ENCODE results near the gene ISCA2. TPM values are rescaled to one million over a fixed set of nuclear protein-coding genes. Genes with fewer than 3 reads are reported as not detected.

The ISCA2 gene
- total and polyA plus RNA-seq, 9 of the 15 experiments (the other 6 are each of a cell fraction or from before 2014, with no cell fraction given): 5.0 to 36.7 (median 18.1) TPM

DNA sequence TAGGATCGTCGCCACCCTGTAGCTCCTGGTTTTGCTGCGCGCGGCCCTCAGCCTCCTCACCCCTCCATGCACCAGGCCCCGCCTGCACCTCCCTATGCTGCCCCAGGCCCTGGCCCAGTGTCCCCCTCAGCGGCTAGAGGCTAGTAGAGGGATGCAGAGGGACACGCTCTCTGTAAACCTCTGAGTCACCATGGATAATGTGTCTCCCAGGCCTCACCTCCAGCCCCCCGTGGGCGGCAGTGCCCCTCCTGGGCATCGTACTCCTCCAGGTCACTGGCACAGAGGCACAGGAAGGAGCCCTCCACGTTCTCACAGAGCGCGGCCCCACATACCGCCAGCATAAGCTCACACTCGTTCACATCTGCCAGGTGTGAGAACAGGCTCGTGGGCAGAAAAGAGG, 12.3 kb downstream of the ISCA2 start:
- TF ChIP-seq SOX6 (IDR thresholded peaks at IDR 0.05): no peak
- TF ChIP-seq L3MBTL2 (IDR thresholded peaks at IDR 0.05): no peak
- no peak for TF ChIP-seq KLF13 (tag; IDR thresholded peaks at IDR 0.05; ENCODE audit: borderline replicate concordance, low read depth)
- TF ChIP-seq U2AF2 (optimal IDR thresholded peaks at IDR 0.05; ENCODE audit: low read depth, low read length): no peak
- no peak for TF ChIP-seq GATAD2B (IDR thresholded peaks at IDR 0.05; ENCODE audit: borderline replicate concordance)
- no peak for TF ChIP-seq MTA3 (IDR thresholded peaks at IDR 0.05; ENCODE audit: borderline replicate concordance)
- TF ChIP-seq TRIM24 (IDR thresholded peaks at IDR 0.05): no peak
- TF ChIP-seq, protein P1, sequence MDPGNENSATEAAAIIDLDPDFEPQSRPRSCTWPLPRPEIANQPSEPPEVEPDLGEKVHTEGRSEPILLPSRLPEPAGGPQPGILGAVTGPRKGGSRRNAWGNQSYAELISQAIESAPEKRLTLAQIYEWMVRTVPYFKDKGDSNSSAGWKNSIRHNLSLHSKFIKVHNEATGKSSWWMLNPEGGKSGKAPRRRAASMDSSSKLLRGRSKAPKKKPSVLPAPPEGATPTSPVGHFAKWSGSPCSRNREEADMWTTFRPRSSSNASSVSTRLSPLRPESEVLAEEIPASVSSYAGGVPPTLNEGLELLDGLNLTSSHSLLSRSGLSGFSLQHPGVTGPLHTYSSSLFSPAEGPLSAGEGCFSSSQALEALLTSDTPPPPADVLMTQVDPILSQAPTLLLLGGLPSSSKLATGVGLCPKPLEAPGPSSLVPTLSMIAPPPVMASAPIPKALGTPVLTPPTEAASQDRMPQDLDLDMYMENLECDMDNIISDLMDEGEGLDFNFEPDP (CRISPR knock-in tag; IDR thresholded peaks at IDR 0.05): no peak
- TF ChIP-seq ZNF717 (CRISPR knock-in tag; IDR thresholded peaks at IDR 0.05): no peak
- TF ChIP-seq HMG20A (CRISPR knock-in tag; conservative IDR thresholded peaks at IDR 0.05): no peak
- no peak for TF ChIP-seq CCNT2 (IDR thresholded peaks at IDR 0.05; ENCODE audit: borderline replicate concordance, extremely low read depth, insufficient read length, low read depth, low read length)
- TF ChIP-seq BRF2 (IDR thresholded peaks at IDR 0.05; ENCODE audit: borderline replicate concordance, insufficient read depth, insufficient read length): no peak
- no peak for TF ChIP-seq HLTF (IDR thresholded peaks at IDR 0.05)
- TF ChIP-seq CCAR2 (IDR thresholded peaks at IDR 0.05; ENCODE audit: low read depth, low read length): no peak
- no peak for TF ChIP-seq GMEB1 (CRISPR knock-in tag; IDR thresholded peaks at IDR 0.05)
- TF ChIP-seq FOXP1 (CRISPR knock-in tag; IDR thresholded peaks at IDR 0.05): no peak
- no peak for TF ChIP-seq CTBP1 (IDR thresholded peaks at IDR 0.05; ENCODE audit: borderline replicate concordance)
- no peak overlapping the region for H3K4me2 ChIP-seq (ENCODE audit: insufficient read depth, low read length)
- H3K4me3 ChIP-seq: no peak overlapping the region
- no peak overlapping the region for H3K27ac ChIP-seq (ENCODE audit: extremely low read depth, low read depth, low read length)
- DNase-seq (ENCODE audit: extremely low read depth in 1 of 4, low spot score in 3 of 4) (no peak), ATAC-seq (no peak), FAIRE-seq (no peak)
- in situ Hi-C loops (cut with MboI): no loop called here
- no peak overlapping the region for H2AFZ ChIP-seq (ENCODE audit: low read depth, low read length)
- H3K36me3 ChIP-seq (ENCODE audit: control insufficient read depth, insufficient read depth, low read length): no peaks in the 10 kb centered on the region
- intact Hi-C loops (cut with micrococcal nuclease): no loop called here
- H3K4me1 ChIP-seq (replicated peaks in 1 of 2; ENCODE audit: control insufficient read depth in 2 of 2, insufficient read depth in 2 of 2, low read length in 2 of 2): peaks cover 0 to 7% of the 10 kb centered on the region in 2 experiments; a peak in 1 of 5 replicates
- no TSS peak for BruUV-seq (replicated peaks)
- no peaks in the 10 kb centered on the region for H3K9me3 ChIP-seq (replicated peaks; ENCODE audit: control insufficient read depth, insufficient read depth, low read depth, low read length)
- no peaks in the 10 kb centered on the region; the same call in 1 of the 2 replicates for H4K20me1 ChIP-seq (replicated peaks; ENCODE audit: control insufficient read depth, insufficient read depth, low read length)
- ChIA-PET POLR2A (no interaction called here), CTCF (ENCODE audit: low intra/inter-chr PET ratio) (no interaction called here)
- H3K9me1 ChIP-seq (ENCODE audit: control insufficient read depth, insufficient read depth, low read length): no peaks in the 10 kb centered on the region
- H3K27me3 ChIP-seq (ENCODE audit: control insufficient read depth in 2 of 2, insufficient read depth in 2 of 2, low read length in 2 of 2): peaks cover 0 to 47% of the 10 kb centered on the region in 2 experiments; a peak in 3 of 5 replicates
- H3K79me2 ChIP-seq (ENCODE audit: control insufficient read depth, insufficient read depth, low read length): no peaks in the 10 kb centered on the region
- H3K9ac ChIP-seq (ENCODE audit: insufficient read depth in 1 of 2, low read depth in 2 of 2, low read length in 2 of 2): no peak overlapping the region
- WGBS (ENCODE audit: insufficient coverage, low coverage, missing lambda C conversion rate): 2% methylated on average over 13 of the region's 17 CpGs

Measured in K562 (cell line).